G401 (cell line): ENCODE results near the gene CRYGB. TPM values are rescaled to one million over a fixed set of nuclear protein-coding genes. Genes with fewer than 3 reads are reported as not detected.
A peak's percentile ranks its signal among the peaks of the same experiment; 100 is the strongest.
"Not testable (repeated sequence)": the region's sequence is repeated elsewhere in the genome, so short reads cannot be mapped to it uniquely, and the experiment has no call there.

Experiments used
- DNase-seq: peaks from one replicate; pipeline ENCODE4 v3.0.0-alpha.2; 2015; ENCODE audit warnings: low spot score
- in situ Hi-C: cut with HindIII; loops from 2 replicates; pipeline ENCODE4 v1.10.0; 2016; ENCODE audit warnings: low sequenced_read_pairs, mixed read lengths
- total RNA-seq: library from RNA; depleted of rRNA; stranded (reverse); fragments of >200 nt; shearing (Covaris generic); gene quantifications from 2 replicates; pipeline ENCODE4 v1.2.3, GENCODE V29; 2014

The CRYGB gene
- total RNA-seq, 1 experiment from 2014 or later, result not detected

- DNase-seq, result no peak
- in situ Hi-C loops, result no loop called here
Observed at GRCh38 chr2:208153156-208153555, 7.2 kb upstream of the CRYGB start.

GRCh38 chr2:208150956-208151355, 5.0 kb upstream of the CRYGB start:
- DNase-seq, result no peak
- in situ Hi-C loops, result no loop called here

GRCh38 chr2:208150094-208150493, 4.1 kb upstream of the CRYGB start:
- in situ Hi-C loops, result no loop called here
- DNase-seq, result no peak

- in situ Hi-C loops, result no loop called here
Observed at GRCh38 chr2:208148803-208149202, 2.8 kb upstream of the CRYGB start.

GRCh38 chr2:208147759-208148158, 1.8 kb upstream of the CRYGB start:
- DNase-seq, result no peak
- in situ Hi-C loops, result no loop called here

More at GRCh38 chr2:208148803-208149202, 2.8 kb upstream of the CRYGB start:
- DNase-seq, result no peak

- in situ Hi-C loops, result no loop called here
- no peak for DNase-seq
Observed at GRCh38 chr2:208147008-208147407, 1.1 kb upstream of the CRYGB start.

GRCh38 chr2:208142925-208143799, 2.8 kb downstream of the CRYGB start:
- no peak for DNase-seq
- in situ Hi-C loops, result no loop called here

GRCh38 chr2:208142240-208142924, 3.6 kb downstream of the CRYGB start:
- in situ Hi-C loops, result no loop called here

GRCh38 chr2:208139447-208139846, 6.5 kb downstream of the CRYGB start:
- in situ Hi-C loops, result no loop called here
- no peak for DNase-seq

More at GRCh38 chr2:208142240-208142924, 3.6 kb downstream of the CRYGB start:
- no peak for DNase-seq

- in situ Hi-C loops, DNase-seq: not testable (repeated sequence)
Observed at GRCh38 chr2:208138334-208138733, 7.6 kb downstream of the CRYGB start.

- no peak for DNase-seq
- in situ Hi-C loops, result no loop called here
Observed at GRCh38 chr2:208136716-208137094, 9.3 kb downstream of the CRYGB start.

- DNase-seq, result no peak
- in situ Hi-C loops, result no loop called here
Observed at GRCh38 chr2:208135794-208136715, 9.9 kb downstream of the CRYGB start.

GRCh38 chr2:208134928-208135586, 10.9 kb downstream of the CRYGB start:
- in situ Hi-C loops, result no loop called here
- peak; percentile 10 for DNase-seq

GRCh38 chr2:208130712-208131110, 15.2 kb downstream of the CRYGB start:
- no peak for DNase-seq
- in situ Hi-C loops, result no loop called here

GRCh38 chr2:208129744-208130711, 15.9 kb downstream of the CRYGB start, which contains the start of gene CRYGC:
Gene CRYGC, minus strand, starts transcription at chr2:208129828. Its CDS starts 36 bp downstream, at chr2:208129792.
- DNase-seq, result no peak
- in situ Hi-C loops, result no loop called here

- no peak for DNase-seq
- in situ Hi-C loops, result no loop called here
Observed at GRCh38 chr2:208128136-208128535, 17.8 kb downstream of the CRYGB start.

- in situ Hi-C loops, result no loop called here
- no peak for DNase-seq
Observed at GRCh38 chr2:208127090-208127489, 18.9 kb downstream of the CRYGB start.

GRCh38 chr2:208125251-208125650, 20.7 kb downstream of the CRYGB start:
- DNase-seq, result no peak
- in situ Hi-C loops, result no loop called here
